Measurements from ENCODE around the gene PKP1. TPM values are rescaled to one million over a fixed set of nuclear protein-coding genes. Genes with fewer than 3 reads are reported as not detected.

Gene PKP1
- total RNA-seq, 1 experiment from 2014 or later = not detected

GRCh38 chr1:201325678-201326060 is 42.4 kb downstream of the PKP1 start:
- BruUV-seq (replicated peaks) = no TSS peak
- Mint-ChIP-seq H3K36me3 (ENCODE audit: insufficient read depth, unreplicated experiment) (no peaks in the 10 kb centered on the region), H3K27me3 (ENCODE audit: insufficient read depth, unreplicated experiment) (peaks cover 15% of the 10 kb centered on the region), H3K4me3 (ENCODE audit: unreplicated experiment) (no peak overlapping the region), H3K9me3 (ENCODE audit: unreplicated experiment) (no peaks in the 10 kb centered on the region), H3K4me1 (ENCODE audit: low read depth, unreplicated experiment) (no peaks in the 10 kb centered on the region), H3K27ac (ENCODE audit: unreplicated experiment) (no peak overlapping the region)
- no peaks in the 10 kb centered on the region for H3K36me3 ChIP-seq (ENCODE audit: control insufficient read depth, insufficient read depth, low read length)
- ChIA-PET POLR2A (no interaction called here), CTCF (no interaction called here)
- H3K4me3 ChIP-seq (ENCODE audit: low read depth, low read length) = no peak overlapping the region
- peaks cover 2% of the 10 kb centered on the region; the same call in 1 of the 2 replicates for H3K27me3 ChIP-seq (replicated peaks; ENCODE audit: control insufficient read depth, insufficient read depth, low read length)
- TF ChIP-seq CTCF (IDR thresholded peaks at IDR 0.05; ENCODE audit: insufficient read depth in 1 of 2, low read depth in 1 of 2, low read length in 1 of 2, severe bottlenecking in 1 of 2, unreplicated experiment in 1 of 2) = no peak
- no peak for DNase-seq
- no peaks in the 10 kb centered on the region for H3K9me3 ChIP-seq
- intact Hi-C loops (cut with micrococcal nuclease; ENCODE audit: unreplicated experiment) = no loop called here
- no peaks in the 10 kb centered on the region for H3K4me1 ChIP-seq

- no TSS peak for BruUV-seq (replicated peaks)
- H3K9me3 Mint-ChIP-seq (ENCODE audit: unreplicated experiment) = no peaks in the 10 kb centered on the region
- CTCF ChIA-PET = interaction anchor here (0.6 kb wide), 1 partner anchor 760 kb away, joined by 4 read pairs; no protein-coding TSS in a partner anchor
- peaks cover 15% of the 10 kb centered on the region for H3K27me3 Mint-ChIP-seq (ENCODE audit: insufficient read depth, unreplicated experiment)
- TF ChIP-seq CTCF (IDR thresholded peaks at IDR 0.05; ENCODE audit: insufficient read depth in 1 of 2, low read depth in 1 of 2, low read length in 1 of 2, severe bottlenecking in 1 of 2, unreplicated experiment in 1 of 2) = no peak
- no peak overlapping the region for H3K4me3 Mint-ChIP-seq (ENCODE audit: unreplicated experiment)
- Histone ChIP-seq H3K4me1 (no peaks in the 10 kb centered on the region), H3K27me3 (replicated peaks; ENCODE audit: control insufficient read depth, insufficient read depth, low read length) (peaks cover 2% of the 10 kb centered on the region; the same call in 1 of the 2 replicates), H3K4me3 (ENCODE audit: low read depth, low read length) (no peak overlapping the region), H3K36me3 (ENCODE audit: control insufficient read depth, insufficient read depth, low read length) (no peaks in the 10 kb centered on the region), H3K9me3 (no peaks in the 10 kb centered on the region)
- no peaks in the 10 kb centered on the region for H3K4me1 Mint-ChIP-seq (ENCODE audit: low read depth, unreplicated experiment)
- POLR2A ChIA-PET = no interaction called here
- intact Hi-C loops (cut with micrococcal nuclease; ENCODE audit: unreplicated experiment) = no loop called here
- H3K27ac Mint-ChIP-seq (ENCODE audit: unreplicated experiment) = no peak overlapping the region
- no peak for DNase-seq
- H3K36me3 Mint-ChIP-seq (ENCODE audit: insufficient read depth, unreplicated experiment) = no peaks in the 10 kb centered on the region
Observed at GRCh38 chr1:201326710-201327109, 43.4 kb downstream of the PKP1 start.

- Histone ChIP-seq H3K9me3 (no peaks in the 10 kb centered on the region), H3K4me1 (no peaks in the 10 kb centered on the region), H3K27me3 (replicated peaks; ENCODE audit: control insufficient read depth, insufficient read depth, low read length) (peaks cover 2% of the 10 kb centered on the region; the same call in 1 of the 2 replicates), H3K4me3 (ENCODE audit: low read depth, low read length) (no peak overlapping the region), H3K36me3 (ENCODE audit: control insufficient read depth, insufficient read depth, low read length) (no peaks in the 10 kb centered on the region)
- Mint-ChIP-seq H3K4me3 (ENCODE audit: unreplicated experiment) (no peak overlapping the region), H3K27me3 (ENCODE audit: insufficient read depth, unreplicated experiment) (peaks cover 15% of the 10 kb centered on the region), H3K36me3 (ENCODE audit: insufficient read depth, unreplicated experiment) (no peaks in the 10 kb centered on the region), H3K9me3 (ENCODE audit: unreplicated experiment) (no peaks in the 10 kb centered on the region), H3K4me1 (ENCODE audit: low read depth, unreplicated experiment) (no peaks in the 10 kb centered on the region), H3K27ac (ENCODE audit: unreplicated experiment) (no peak overlapping the region)
- ChIA-PET POLR2A (no interaction called here), CTCF (no interaction called here)
- no peak for TF ChIP-seq CTCF (IDR thresholded peaks at IDR 0.05; ENCODE audit: insufficient read depth in 1 of 2, low read depth in 1 of 2, low read length in 1 of 2, severe bottlenecking in 1 of 2, unreplicated experiment in 1 of 2)
- intact Hi-C loops (cut with micrococcal nuclease; ENCODE audit: unreplicated experiment) = no loop called here
- BruUV-seq (replicated peaks) = no TSS peak
- DNase-seq = no peak
Observed at GRCh38 chr1:201327687-201328240, 44.5 kb downstream of the PKP1 start.
